Vagina (tissue), 2 donors: ENCODE measurements around the gene THRAP3. TPM values are rescaled to one million over a fixed set of nuclear protein-coding genes. Genes with fewer than 3 reads are reported as not detected.

Experiments used
- DNase-seq, 2 donors: peaks; one replicate each; pipeline ENCODE4 v3.0.0-alpha.2; 2017; ENCODE audit errors: extremely low spot score in 2 of 2
- H3K27ac ChIP-seq: fragments of 200-600 bp; sonication (generic); one replicate; pipeline ENCODE4 v1.5.1; 2019
- H3K27me3 ChIP-seq: fragments of 200-600 bp; sonication (generic); one replicate; pipeline ENCODE4 v1.5.1; 2019
- H3K36me3 ChIP-seq, 2 donors: fragments of 200-600 bp; sonication (generic); one replicate each; pipeline ENCODE4 v1.5.1; 2017 to 2019
- H3K4me1 ChIP-seq: fragments of 200-600 bp; sonication (generic); one replicate; pipeline ENCODE4 v1.5.1; 2019
- H3K4me3 ChIP-seq, 2 donors: fragments of 200-600 bp; sonication (generic); 1 replicate in 1 of 2; 2 replicates in 1 of 2; pipeline ENCODE4 v1.5.1; 2016 to 2019
- H3K9me3 ChIP-seq: fragments of 200-600 bp; sonication (generic); one replicate; pipeline ENCODE4 v1.5.1; 2019
- POLR2A ChIP-seq, 2 donors: fragments of 450-650 bp; IDR thresholded peaks; one replicate each; pipeline ENCODE4 v1.6.1; 2017; ENCODE audit warnings: antibody characterized with exemption in 2 of 2, mild to moderate bottlenecking in 2 of 2, moderate library complexity in 2 of 2
- POLR2AphosphoS5 ChIP-seq, 2 donors: sonication (generic); formaldehyde crosslinking; IDR thresholded peaks; one replicate each; pipeline ENCODE4 v1.9.0; 2017; ENCODE audit warnings: antibody characterized with exemption in 2 of 2, mild to moderate bottlenecking in 2 of 2, low read depth in 1 of 2; ENCODE audit not compliant: insufficient read depth in 1 of 2
- intact Hi-C: fragments of 100-400 bp; cut with DNase I; formaldehyde crosslinking; loops from one replicate; pipeline ENCODE4 v1.15.1; 2023
- total RNA-seq: library from RNA; depleted of rRNA; stranded (reverse); fragments of >200 nt; gene quantifications from one replicate; pipeline ENCODE4 v1.2.3, GENCODE V29; 2016
- TF ChIP-seq, protein P1 (sequence below), 3 experiments: fragments of 450-650 bp in 2 of 3; fragments of 200-600 bp in 1 of 3; sonication (generic) in 1 of 3; IDR thresholded peaks; one replicate each; pipeline ENCODE4 v1.5.1; 2017 to 2019; ENCODE audit warnings: antibody characterized with exemption in 3 of 3, mild to moderate bottlenecking in 2 of 3, moderate library complexity in 2 of 3

Gene THRAP3
- total RNA-seq, 1 donor from 2014 or later, result 57.7 TPM

DNA sequence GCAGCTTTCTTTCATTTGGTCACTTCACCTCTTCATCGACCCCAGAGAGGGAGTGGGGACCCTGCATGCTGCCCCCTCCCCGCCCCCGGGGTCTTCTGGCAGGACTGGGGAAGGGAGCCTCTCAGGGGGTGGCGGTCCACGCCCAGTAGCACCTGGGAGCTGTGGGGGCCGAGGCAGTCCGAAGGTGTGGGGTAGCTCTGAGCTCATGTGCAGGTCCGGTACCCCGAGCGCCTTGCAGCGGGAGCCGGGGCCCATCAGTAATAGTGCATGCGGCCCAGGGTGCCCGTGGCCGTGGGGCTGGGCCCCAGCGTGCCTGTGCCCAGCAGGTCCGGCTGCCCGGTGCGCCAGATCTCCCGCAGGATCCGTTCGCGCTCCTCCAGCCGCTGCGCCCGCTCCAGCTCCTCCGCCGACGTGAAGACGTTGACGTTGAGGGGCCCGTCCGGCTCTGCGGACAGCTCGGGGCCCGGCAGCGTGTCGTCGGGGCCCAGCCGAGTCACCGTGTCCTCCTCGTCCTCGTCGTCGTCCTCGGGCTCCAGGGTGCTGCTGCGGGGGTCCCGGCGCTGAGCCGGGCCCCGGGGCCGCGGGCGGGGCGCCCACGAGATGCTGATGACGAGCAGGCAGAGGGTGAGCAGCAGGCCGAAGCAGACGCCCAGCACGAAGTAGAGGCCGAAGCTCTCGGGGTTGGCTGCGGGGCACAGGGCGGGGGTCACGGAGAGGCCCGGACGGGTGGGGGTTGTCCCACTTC lies 98.0 kb downstream of the THRAP3 start:
- Histone ChIP-seq H3K27me3 (no peaks in the 10 kb centered on the region), H3K36me3 (no peaks in the 10 kb centered on the region), H3K4me1 (peaks cover 48% of the 10 kb centered on the region), H3K9me3 (no peaks in the 10 kb centered on the region), H3K4me3 (peak overlapping the region; percentile 77 to 86), H3K27ac (peak overlapping the region; percentile 96)
- DNase-seq, result no peak
- intact Hi-C loops, result no loop called here
- TF ChIP-seq, protein P1, sequence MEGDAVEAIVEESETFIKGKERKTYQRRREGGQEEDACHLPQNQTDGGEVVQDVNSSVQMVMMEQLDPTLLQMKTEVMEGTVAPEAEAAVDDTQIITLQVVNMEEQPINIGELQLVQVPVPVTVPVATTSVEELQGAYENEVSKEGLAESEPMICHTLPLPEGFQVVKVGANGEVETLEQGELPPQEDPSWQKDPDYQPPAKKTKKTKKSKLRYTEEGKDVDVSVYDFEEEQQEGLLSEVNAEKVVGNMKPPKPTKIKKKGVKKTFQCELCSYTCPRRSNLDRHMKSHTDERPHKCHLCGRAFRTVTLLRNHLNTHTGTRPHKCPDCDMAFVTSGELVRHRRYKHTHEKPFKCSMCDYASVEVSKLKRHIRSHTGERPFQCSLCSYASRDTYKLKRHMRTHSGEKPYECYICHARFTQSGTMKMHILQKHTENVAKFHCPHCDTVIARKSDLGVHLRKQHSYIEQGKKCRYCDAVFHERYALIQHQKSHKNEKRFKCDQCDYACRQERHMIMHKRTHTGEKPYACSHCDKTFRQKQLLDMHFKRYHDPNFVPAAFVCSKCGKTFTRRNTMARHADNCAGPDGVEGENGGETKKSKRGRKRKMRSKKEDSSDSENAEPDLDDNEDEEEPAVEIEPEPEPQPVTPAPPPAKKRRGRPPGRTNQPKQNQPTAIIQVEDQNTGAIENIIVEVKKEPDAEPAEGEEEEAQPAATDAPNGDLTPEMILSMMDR (IDR thresholded peaks at IDR 0.05), result no peak
- TF ChIP-seq POLR2AphosphoS5 (IDR thresholded peaks at IDR 0.05; ENCODE audit: insufficient read depth in 1 of 2, low read depth in 1 of 2) (no peak), POLR2A (IDR thresholded peaks at IDR 0.05) (no peak)

GRCh38 chr1:36322786-36323635 lies 98.8 kb downstream of the THRAP3 start:
- Histone ChIP-seq H3K4me1 (peaks cover 48% of the 10 kb centered on the region), H3K4me3 (peak overlapping the region; percentile 77 to 86), H3K27ac (peak overlapping the region; percentile 96), H3K36me3 (no peaks in the 10 kb centered on the region), H3K9me3 (no peaks in the 10 kb centered on the region), H3K27me3 (no peaks in the 10 kb centered on the region)
- intact Hi-C loops, result no loop called here
- no peak for DNase-seq
- TF ChIP-seq POLR2AphosphoS5 (IDR thresholded peaks at IDR 0.05; ENCODE audit: insufficient read depth in 1 of 2, low read depth in 1 of 2), result peak in 1 of 2 donors; percentile 62
- TF ChIP-seq, protein P1 (IDR thresholded peaks at IDR 0.05), result no peak
- peak in 1 of 2 donors; percentile 39 for TF ChIP-seq POLR2A (IDR thresholded peaks at IDR 0.05)

GRCh38 chr1:36323636-36324352 lies 99.6 kb downstream of the THRAP3 start, which contains the start of gene EVA1B:
EVA1B (minus strand) TSS chr1:36323645; CDS start chr1:36323037, 608 bp downstream.
- TF ChIP-seq POLR2AphosphoS5 (IDR thresholded peaks at IDR 0.05; ENCODE audit: insufficient read depth in 1 of 2, low read depth in 1 of 2) (peak; percentile 41 to 55), POLR2A (IDR thresholded peaks at IDR 0.05) (no peak)
- TF ChIP-seq, protein P1 (IDR thresholded peaks at IDR 0.05), result no peak
- Histone ChIP-seq H3K4me1 (peaks cover 52% of the 10 kb centered on the region), H3K36me3 (no peaks in the 10 kb centered on the region), H3K27me3 (no peaks in the 10 kb centered on the region), H3K27ac (peak within 1 kb of the TSS; percentile 96), H3K9me3 (no peaks in the 10 kb centered on the region), H3K4me3 (peak within 1 kb of the TSS; percentile 77 to 86)
- intact Hi-C loops, result no loop called here
- DNase-seq, result no peak

DNA sequence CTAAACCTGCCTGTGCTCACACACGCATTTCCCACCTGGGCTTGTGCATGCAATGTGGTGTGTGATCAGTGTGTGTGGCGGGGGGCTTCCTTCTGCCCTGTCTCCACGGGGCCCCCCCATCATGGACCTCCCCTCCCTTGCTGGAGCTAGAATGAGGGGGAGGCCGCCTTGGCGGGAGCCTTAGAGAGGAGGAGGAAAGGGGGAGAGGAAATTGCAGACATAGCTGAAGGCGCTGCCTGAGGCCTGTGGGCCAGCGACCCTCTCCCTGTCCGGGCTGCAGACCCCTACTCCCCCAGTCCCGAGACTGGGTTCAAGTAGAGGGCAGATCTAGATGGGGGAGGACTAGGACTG lies 100.1 kb downstream of the THRAP3 start:
- intact Hi-C loops, result no loop called here
- DNase-seq, result no peak
- peak overlapping the region; percentile 77 to 86 for H3K4me3 ChIP-seq
- peak overlapping the region; percentile 96 for H3K27ac ChIP-seq
- no peaks in the 10 kb centered on the region for H3K27me3 ChIP-seq
- no peaks in the 10 kb centered on the region for H3K36me3 ChIP-seq
- TF ChIP-seq POLR2A (IDR thresholded peaks at IDR 0.05) (no peak), POLR2AphosphoS5 (IDR thresholded peaks at IDR 0.05; ENCODE audit: insufficient read depth in 1 of 2, low read depth in 1 of 2) (no peak)
- TF ChIP-seq, protein P1 (IDR thresholded peaks at IDR 0.05), result no peak
- H3K4me1 ChIP-seq, result peaks cover 58% of the 10 kb centered on the region
- no peaks in the 10 kb centered on the region for H3K9me3 ChIP-seq
